GM21723 (cell line): Measurements from ENCODE around the gene OR6K3.
"Not testable (repeated sequence)": the region's sequence is repeated elsewhere in the genome, so short reads cannot be mapped to it uniquely, and the experiment has no call there.

Experiments
- ATAC-seq: cut with Tn5 transposase; IDR thresholded peaks from one replicate; pipeline ENCODE4 v1.9.1; 2021; ENCODE audit warnings: mild to moderate bottlenecking, moderate library complexity; ENCODE audit not compliant: unreplicated experiment

The OR6K3 gene

GRCh38 chr1:158688343-158688742 is 32.2 kb downstream of the OR6K3 start:
- not testable (repeated sequence) for ATAC-seq

- no peak for ATAC-seq
Measured at GRCh38 chr1:158687037-158687436, 33.5 kb downstream of the OR6K3 start.

GRCh38 chr1:158686111-158687009 is 34.2 kb downstream of the OR6K3 start, which contains the start of gene SPTA1:
Gene SPTA1, minus strand, starts transcription at chr1:158686715. Its CDS starts 198 bp downstream, at chr1:158686517.
- ATAC-seq = no peak

- ATAC-seq = no peak
Measured at GRCh38 chr1:158685085-158685484, 35.4 kb downstream of the OR6K3 start.

- ATAC-seq = no peak
Measured at GRCh38 chr1:158681606-158682005, 38.9 kb downstream of the OR6K3 start.

GRCh38 chr1:158679289-158679688 is 41.2 kb downstream of the OR6K3 start:
- no peak for ATAC-seq

GRCh38 chr1:158675563-158676323 is 44.8 kb downstream of the OR6K3 start:
- ATAC-seq = no peak

- no peak for ATAC-seq
Measured at GRCh38 chr1:158674302-158674701, 46.2 kb downstream of the OR6K3 start.
